Stimulated activated CD4-positive, alpha-beta T cell treated with anti-CD3 and anti-CD28 coated beads, Interleukin-15, amount 100 ng/mL, for 1 hour (primary cell): ENCODE data around the gene RFPL4A.
"Not testable (repeated sequence)": the region's sequence is repeated elsewhere in the genome, so short reads cannot be mapped to it uniquely, and the experiment has no call there.

Source experiments
- DNase-seq, 2 donors: peaks; one replicate each; pipeline ENCODE4 v3.0.0-alpha.2; 2020; ENCODE audit warnings: low read depth in 1 of 2, low spot score in 1 of 2

Gene RFPL4A

DNA sequence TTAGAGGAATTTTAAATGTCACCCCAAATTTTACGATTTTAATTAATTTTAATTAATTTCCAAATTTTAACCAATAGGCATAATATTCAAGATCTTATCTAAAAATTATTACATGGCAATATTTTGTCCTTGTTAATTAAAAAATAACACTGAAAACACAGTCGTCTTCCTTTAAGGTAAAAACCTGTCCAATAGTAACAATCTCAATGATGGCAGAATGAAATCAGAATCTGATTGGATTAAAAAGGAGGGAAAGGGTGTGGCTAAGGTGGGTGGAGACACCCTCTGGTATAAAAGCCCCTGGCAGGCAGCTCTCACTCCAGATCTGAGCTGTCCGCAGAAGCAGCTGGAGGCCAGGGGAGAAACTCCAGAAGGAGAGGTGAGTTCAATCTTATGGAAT lies at the start of gene RFPL4A:
RFPL4A (plus strand) TSS at position 301 of the 400 bp plus-strand sequence. CDS start 2,704 bp downstream, outside the sequence.
- DNase-seq = not testable (repeated sequence)

DNA sequence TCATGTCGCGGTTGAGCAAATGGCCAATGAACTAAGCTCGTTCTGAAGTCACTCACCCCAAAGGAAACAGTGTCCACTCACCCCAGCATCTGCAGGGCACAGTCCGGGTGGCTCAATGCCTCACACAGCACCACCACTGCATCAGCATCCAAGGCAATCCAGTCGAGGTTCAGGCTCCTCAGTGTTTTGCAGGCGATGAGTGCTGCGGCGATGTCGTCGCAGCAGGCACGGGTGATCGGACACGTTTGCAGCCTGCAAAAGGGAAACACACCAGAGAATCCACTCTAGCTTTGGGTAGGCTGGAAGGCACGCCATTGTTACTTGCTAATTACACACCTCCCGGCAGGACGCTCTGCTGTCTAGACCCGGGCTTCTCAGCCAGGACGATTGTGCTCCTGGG lies 47.2 kb upstream of the RFPL4A start:
- DNase-seq = no peak

DNA sequence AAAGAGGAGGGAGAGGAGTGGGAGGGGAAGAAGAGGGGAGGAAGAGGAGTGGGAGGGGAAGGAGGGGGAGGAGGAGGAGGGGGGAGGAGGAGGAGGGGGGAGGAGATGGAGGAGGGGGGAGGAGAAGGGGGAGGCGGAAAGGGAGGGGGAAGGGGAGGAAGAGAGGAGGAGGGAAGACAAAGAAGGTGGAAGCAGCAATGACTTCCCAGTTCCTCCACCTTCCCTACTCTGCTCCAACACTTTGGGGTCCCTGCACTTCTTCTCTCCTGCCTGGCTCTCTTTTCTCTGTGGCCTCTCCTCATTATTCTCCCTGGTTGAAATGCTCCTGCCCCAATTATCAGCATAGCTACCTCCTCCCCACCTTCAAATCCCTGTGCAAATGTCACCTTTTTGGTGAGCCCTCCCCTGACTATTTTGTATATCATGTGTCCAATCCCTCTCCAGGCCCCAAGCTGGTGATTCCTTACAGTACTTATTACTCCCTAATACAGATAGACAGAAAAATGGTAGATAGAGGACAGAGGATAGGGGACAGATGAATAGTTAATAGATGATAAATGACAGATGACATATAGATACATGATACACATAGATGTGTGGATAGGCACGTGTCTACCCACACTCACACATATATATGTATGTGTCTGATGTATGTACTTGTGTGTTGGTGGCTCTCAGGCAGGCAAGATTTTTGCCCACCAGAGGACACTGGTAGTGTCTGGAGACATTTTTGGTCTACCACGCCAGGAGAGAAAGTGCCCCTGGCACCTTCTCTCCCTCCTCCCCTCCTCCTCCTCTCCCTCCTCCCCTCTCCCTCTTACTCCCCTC lies 45.9 kb upstream of the RFPL4A start:
- no peak for DNase-seq

DNA sequence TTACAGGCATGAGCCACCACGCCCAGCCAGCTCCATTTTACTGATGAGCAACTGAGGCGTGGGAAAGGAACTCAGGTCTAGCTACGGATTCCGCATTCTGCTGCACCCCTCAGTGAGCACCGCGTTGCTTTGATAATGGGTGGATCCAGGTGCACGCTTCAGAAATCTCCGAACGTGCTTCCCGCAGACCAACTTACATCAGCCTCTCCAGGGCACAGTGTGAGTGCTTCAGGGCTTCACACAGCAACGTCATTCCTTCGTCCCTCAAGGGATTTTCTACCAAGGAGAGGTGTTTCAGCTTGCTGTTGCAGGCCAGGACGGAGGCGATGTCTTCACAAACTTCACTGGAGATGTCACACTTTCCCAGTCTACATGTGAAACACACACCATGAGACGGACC lies 42.4 kb upstream of the RFPL4A start:
- DNase-seq = no peak

DNA sequence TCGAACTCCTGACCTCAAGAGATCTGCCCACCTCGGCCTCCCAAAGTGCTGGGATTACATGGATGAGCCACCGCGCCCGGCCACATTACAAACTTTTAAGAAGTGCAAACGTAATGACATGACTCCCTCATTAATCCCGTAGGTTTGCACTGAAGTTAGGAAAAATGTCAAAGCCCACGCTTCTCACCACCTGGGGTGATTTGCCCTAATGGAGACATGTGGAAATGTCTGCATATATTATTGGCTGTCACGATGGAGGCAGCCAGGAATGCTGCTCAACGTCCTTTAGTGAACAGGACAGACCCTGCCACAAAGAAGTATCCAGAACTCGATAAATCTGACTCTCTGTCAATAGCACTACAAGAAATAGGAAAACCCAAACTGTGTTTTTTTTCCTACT lies 41.6 kb upstream of the RFPL4A start:
- DNase-seq = no peak

DNA sequence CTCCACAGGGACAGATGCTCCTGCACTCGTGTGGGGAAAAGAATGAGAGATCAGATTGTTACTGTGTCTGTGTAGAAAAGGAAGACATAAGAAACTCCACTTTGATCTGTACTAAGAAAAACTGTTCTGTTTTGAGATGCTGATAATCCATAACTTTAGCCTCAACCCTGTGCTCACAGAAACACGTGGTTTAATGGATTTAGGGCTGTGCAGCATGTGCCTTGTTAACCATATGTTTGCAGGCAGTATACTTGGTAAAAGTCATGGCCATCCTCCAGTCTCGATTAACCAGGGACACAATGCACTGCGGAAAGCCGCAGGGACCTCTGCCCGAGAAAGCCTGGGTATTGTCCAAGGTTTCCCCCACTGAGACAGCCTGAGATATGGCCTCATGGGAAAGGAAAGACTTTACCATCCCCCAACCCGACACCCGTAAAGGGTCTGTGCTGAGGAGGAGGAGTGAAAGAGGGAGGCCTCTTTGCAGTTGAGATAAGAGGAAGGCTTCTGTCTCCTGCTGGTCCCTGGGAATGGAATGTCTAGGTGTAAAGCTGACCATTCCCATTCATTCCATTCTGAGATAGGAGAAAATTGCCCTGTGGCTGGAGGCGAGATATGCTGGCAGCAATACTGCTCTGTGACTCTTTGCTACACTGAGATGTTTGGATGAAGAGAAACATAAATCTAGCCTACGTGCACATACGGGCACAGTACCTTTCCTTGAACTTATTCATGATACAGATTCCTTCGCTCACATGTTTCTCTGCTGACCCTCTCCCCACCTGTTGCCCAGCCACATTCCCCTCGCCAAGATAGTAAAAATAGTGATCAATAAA lies 40.8 kb upstream of the RFPL4A start:
- not testable (repeated sequence) for DNase-seq

DNA sequence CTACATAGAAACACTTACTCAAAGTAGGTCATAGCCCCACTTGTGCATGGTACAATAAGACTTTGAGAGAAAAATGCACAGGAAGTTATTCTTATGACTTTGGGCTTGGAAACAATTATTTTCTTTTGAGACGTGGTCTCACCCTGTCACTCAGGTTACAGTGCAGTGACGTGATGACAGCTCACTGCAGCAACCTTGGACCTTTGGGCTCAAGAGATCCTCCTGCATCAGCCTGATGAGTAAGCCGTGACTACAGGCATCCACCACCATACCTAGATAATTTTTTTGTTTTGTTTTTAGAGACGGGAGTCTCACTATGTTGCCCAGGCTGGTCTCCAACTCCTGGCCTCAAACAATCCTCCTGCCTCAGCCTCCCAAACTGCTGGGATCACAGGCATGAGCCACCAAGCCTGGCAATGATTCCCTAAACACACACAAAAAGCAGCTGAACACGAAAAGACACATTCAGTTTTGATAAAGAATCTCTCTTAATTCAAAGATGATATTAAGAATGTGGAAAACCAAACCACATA lies 38.6 kb upstream of the RFPL4A start:
- no peak for DNase-seq

DNA sequence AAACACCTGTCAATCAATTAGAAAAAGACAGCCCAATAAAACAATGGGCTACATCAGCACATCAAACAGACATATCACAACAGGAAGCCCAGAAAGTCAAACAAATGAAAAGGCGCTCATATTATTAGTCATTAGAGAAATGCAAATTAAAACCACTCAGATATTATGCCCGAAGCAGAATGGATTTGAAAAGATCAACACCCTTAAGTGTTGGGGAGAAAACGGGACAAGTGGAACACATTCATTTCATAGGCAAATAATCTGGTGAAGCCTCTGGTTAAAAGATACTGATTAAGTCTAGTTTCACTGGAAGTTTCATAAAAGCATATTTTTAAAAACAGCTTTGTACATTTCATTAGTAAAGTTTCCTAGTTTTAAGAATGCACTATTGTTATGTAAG lies 38.1 kb upstream of the RFPL4A start:
- DNase-seq = no peak

DNA sequence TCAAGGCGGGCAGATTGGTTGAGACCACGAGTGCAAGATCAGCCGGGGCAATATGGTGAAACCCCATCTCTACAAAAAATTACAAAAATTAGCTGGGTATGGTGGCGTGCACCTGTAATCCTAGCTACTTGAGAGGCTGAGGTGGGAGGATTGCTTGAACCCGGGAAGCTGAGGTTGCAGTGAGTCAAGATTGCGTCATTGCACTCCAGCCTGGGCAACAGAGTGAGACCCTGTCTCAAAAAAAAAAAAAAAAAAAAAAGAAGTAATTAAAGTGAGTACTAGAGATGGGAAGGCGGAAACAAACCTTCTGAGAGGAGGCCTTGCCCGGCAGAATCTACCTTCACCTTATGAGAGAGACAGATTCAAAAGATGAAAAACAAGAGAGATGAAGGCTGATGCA lies 35.4 kb upstream of the RFPL4A start:
- DNase-seq = no peak

DNA sequence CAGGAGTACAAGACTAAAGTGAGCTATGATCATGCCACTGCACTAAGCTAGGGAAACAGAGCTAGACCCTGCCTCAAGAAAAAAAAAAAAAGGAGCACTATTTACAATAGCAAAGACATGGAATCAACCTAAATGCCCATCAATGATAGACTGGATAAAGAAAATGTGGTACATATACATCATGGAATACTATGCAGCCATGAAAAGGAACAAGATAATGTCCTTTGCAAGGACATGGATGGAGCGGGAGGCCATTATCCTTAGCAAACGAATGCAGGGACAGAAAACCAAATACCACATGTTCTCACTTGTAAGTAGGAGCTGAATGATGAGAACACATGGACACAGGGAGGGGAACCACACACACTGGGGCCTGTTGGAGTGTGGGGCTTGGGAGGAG lies 28.5 kb upstream of the RFPL4A start:
- DNase-seq = not testable (repeated sequence)

DNA sequence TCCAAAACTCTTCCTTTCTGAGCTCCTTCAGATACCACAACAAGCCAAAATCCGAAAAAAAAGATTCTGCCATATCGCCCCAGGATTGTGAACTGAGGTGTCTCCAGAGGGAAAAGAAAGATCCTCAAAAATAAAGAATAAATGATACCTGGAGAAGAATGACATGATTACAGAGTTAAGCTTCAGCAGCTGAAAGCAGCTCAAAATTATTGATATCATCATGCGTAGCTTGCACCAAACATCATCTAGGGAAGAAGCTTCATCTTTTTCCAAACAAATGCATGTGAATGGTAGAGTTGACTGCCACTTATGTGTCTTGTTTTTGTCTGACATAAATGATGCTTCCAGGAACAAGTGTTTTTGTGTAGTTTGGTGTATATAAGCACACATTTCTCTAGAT lies 20.6 kb upstream of the RFPL4A start, which contains the start of gene NLRP9:
NLRP9 (minus strand) TSS at position 101 of the 400 bp plus-strand sequence; CDS start at position 73, 28 bp downstream.
- no peak for DNase-seq

DNA sequence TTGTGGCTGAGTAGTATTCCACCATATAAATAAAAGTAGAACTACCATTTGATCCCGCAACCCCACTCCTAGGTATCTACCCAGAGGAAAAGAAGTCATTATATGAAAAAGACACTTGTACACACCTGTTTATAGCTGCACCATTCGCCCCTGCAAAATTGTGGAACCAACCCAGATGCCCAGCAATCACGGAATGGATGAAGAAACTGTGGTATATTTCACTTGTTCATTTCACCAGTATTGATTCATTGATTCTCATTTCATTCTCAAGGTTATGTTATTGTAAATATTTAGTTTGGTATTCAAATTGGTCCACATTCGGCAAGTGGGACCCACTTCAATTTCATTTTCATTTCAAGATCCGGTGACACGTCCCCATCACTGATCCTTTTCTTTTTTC lies 8.2 kb upstream of the RFPL4A start:
- DNase-seq = no peak

DNA sequence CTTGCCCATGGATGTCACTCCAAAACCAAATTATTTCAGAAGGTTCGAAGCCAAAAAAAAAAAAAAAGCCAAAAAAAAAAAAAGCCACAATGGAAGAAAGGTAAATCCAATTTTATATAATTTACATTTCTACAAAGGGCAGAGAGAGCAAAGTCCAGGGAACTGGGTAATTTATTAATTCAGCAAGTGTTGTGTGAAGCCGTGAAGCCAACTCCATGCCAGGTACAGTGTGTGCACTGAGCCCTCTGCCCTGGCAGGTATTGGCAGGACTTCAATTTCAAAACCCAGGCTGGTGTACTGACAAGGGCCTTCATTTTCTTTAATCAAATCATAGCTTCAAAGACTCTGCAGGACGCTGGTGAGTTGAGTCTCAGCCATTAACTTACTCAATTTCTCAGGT lies 5.5 kb upstream of the RFPL4A start:
- DNase-seq = no peak

DNA sequence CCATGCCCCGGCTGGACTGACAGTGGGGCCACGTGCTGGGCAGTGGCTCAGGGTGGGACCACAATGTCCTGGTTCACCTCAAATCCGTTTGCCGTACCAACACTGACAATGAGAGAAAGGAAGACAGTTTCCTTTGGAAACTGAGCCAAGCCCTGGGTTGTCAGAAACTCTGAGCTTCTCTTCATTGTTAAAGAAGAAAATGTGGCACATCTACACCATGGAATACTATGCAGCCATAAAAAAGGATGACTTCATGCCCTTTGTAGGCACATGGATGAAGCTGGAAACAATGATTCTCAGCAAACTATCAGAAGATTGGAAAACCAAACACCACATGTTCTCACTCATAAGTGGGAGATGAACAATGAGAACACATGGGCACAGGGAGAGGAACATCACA lies 2.1 kb upstream of the RFPL4A start:
- DNase-seq = not testable (repeated sequence)

DNA sequence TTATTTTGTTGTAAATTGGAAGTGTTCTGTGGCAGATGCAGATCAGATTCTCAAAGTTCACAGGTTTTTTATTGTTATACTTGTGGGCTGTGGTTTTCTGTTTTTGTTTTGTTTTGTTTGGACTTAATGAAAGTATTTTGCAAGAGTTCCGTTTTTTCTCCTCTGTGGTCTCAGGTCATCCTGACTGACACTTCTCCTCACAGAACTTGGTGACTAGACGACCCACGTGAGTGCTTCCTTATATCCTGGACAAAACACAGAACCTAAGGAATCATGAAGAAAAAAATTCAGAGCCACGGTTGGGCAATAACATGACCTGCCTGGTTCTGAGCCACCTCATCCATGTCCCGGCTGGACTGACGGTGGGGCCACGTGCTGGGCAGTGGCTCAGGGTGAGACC lies 7.6 kb downstream of the RFPL4A start:
- DNase-seq = no peak

DNA sequence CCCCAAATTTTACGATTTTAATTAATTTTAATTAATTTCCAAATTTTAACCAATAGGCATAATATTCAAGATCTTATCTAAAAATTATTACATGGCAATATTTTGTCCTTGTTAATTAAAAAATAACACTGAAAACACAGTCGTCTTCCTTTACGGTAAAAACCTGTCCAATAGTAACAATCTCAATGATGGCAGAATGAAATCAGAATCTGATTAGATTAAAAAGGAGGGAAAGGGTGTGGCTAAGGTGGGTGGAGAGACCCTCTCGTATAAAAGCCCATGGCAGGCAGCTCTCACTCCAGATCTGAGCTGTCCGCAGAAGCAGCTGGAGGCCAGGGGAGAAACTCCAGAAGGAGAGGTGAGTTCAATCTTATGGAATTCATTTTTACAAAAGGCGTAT lies 9.9 kb downstream of the RFPL4A start, which contains the start of gene RFPL4AL1:
RFPL4AL1 (plus strand) TSS at position 301 of the 400 bp plus-strand sequence. CDS start 2,687 bp downstream, outside the sequence.
- not testable (repeated sequence) for DNase-seq

DNA sequence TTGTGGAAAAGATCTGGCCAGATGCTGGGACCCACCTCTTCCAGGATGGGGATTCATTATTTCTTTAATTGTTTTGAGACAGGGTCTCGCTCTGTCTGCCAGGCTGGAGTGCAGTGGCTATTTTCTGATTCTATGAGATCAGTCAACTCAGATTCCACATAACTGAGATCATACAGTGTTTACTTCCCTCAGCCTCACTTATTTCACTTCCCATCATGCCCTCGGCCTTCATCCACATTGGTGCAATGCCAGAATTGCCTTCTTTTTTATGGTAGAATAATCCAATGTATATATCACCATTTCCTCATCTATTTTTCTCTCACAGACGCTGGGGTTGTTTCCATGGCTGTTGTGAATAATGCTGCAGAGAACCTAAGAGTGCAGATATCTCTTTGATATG lies 10.7 kb downstream of the RFPL4A start:
- not testable (repeated sequence) for DNase-seq

DNA sequence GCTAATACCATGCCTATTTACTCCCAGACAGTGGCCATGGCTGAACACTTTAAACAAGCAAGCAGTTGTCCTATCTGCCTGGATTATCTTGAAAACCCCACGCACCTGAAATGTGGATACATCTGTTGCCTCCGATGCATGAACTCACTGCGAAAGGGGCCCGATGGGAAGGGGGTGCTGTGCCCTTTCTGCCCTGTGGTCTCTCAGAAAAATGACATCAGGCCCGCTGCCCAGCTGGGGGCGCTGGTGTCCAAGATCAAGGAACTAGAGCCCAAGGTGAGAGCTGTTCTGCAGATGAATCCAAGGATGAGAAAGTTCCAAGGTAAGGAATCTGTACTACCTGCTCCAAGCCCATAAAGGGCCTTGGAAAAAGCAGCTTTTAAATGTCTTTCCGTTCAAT lies 18.6 kb downstream of the RFPL4A start:
- no peak for DNase-seq

DNA sequence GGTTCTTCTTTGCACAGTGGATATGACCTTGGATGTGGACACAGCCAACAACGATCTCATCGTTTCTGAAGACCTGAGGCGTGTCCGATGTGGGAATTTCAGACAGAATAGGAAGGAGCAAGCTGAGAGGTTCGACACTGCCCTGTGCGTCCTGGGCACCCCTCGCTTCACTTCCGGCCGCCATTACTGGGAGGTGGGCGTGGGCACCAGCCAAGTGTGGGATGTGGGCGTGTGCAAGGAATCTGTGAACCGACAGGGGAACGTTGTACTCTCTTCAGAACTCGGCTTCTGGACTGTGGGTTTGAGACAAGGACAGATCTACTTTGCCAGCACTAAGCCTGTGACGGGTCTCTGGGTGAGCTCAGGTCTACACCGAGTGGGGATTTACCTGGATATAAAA lies 19.4 kb downstream of the RFPL4A start:
- no peak for DNase-seq

DNA sequence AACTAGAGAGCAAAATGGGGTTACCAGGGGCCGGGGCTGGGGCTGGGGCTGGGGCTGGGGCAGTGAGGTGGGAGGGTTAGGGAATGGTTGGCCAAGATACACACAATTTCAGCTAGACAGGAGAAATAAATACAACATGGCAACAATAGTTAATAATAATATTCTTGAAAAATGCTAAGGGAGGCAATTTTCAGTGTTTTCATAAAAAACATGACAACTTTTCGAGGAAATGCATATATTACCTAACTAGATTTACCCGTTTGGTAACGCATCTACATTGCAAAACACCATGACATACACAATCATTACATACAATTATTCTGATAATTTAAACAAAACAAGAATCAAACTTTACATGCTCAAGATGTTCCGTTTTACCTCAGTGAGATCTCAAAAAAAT lies 22.2 kb downstream of the RFPL4A start:
- DNase-seq = no peak

DNA sequence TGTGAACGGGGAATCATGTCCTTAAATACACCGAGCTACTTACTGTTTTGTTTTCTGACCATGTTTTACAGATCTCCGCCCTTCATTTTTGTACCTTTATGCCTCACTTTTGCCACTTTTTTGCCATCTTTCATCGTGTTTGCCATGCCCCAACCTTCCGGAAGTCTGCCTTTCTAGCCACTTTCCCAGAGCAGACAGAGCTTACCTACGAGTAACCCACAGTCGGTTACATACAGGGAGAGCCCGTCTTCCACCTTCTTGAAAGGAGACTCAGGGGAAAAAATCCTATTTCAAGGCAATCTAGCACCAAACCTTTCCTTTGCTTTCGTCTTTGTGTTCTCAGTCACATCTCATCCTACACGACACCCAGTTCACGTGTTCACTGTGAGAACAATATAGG lies 36.1 kb downstream of the RFPL4A start:
- no peak for DNase-seq

DNA sequence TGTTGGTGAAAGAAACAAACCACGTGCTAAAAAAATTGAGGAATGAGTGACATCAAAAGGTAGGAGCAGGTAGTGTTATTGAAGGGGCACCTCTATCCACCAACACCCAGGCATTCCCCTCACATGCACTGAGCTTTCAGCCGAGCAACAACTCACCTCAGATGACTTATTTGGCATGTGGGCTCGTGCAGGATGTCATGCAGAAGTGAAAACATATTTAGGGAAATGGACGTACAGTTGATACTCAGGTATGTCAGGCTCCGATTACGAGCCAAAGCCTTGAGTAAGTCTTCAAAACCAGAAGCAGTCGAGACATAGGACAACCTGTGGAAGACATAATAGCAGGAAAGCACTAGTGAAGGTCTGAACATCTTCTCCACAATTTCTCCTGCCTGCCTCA lies 42.5 kb downstream of the RFPL4A start:
- DNase-seq = no peak
